Measurements from ENCODE around the gene FCN3.

FCN3 gene

DNA sequence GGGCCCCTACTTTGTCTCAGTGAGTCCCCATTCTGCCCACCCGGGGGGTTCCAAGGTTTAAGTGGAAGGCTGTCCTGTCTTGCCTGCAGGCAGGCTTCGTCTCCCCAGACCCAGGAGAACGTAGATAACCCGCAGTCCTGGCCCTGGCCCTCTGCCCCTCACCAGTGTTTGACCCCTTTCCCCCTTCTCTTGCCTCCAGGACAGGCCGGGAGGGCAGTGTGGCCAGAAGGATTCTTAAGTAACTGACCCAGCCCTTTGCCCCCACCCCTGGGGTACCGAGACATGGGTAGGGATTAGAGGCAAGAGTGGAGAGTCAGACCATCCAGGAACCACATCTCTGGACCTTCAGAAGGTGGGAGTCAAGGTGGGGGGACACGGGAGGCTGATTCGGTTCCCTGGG is 43.8 kb downstream of the FCN3 start:
- no peaks in the 10 kb centered on the region for H3F3A ChIP-seq (ENCODE audit: insufficient read depth)
- no peak overlapping the region for H2AFZ ChIP-seq (ENCODE audit: low read depth, low read length, severe bottlenecking)
- no peaks in the 10 kb centered on the region for H3K9me2 ChIP-seq (replicated peaks; ENCODE audit: insufficient read depth, low read length)
- H3K4me3 ChIP-seq (ENCODE audit: insufficient read depth, low read length, poor library complexity, severe bottlenecking), result no peak overlapping the region
- no peak overlapping the region for H3K9ac ChIP-seq (ENCODE audit: low read length)
- no peaks in the 10 kb centered on the region for H3K27me3 ChIP-seq (ENCODE audit: low read length)
- no peak overlapping the region for H3K4me2 ChIP-seq (ENCODE audit: low read depth, low read length, poor library complexity, severe bottlenecking)
- H3K27ac ChIP-seq (ENCODE audit: low read depth, low read length), result no peak overlapping the region
- H4K20me1 ChIP-seq (ENCODE audit: low read depth, low read length), result no peaks in the 10 kb centered on the region; the same call in 1 of the 2 replicates
- no peaks in the 10 kb centered on the region for H3K9me3 ChIP-seq (ENCODE audit: insufficient read depth, low read length)
- TF ChIP-seq, protein P1, sequence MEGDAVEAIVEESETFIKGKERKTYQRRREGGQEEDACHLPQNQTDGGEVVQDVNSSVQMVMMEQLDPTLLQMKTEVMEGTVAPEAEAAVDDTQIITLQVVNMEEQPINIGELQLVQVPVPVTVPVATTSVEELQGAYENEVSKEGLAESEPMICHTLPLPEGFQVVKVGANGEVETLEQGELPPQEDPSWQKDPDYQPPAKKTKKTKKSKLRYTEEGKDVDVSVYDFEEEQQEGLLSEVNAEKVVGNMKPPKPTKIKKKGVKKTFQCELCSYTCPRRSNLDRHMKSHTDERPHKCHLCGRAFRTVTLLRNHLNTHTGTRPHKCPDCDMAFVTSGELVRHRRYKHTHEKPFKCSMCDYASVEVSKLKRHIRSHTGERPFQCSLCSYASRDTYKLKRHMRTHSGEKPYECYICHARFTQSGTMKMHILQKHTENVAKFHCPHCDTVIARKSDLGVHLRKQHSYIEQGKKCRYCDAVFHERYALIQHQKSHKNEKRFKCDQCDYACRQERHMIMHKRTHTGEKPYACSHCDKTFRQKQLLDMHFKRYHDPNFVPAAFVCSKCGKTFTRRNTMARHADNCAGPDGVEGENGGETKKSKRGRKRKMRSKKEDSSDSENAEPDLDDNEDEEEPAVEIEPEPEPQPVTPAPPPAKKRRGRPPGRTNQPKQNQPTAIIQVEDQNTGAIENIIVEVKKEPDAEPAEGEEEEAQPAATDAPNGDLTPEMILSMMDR (IDR thresholded peaks at IDR 0.05; ENCODE audit: insufficient read depth, low read length, poor library complexity, severe bottlenecking), result no peak
- no peak for TF ChIP-seq EZH2phosphoT487 (conservative IDR thresholded peaks at IDR 0.05; ENCODE audit: low read length)
- H3K36me3 ChIP-seq (ENCODE audit: low read length), result peaks cover 8% of the 10 kb centered on the region; the same call in 1 of the 2 replicates
- peaks cover 47% of the 10 kb centered on the region for H3K79me2 ChIP-seq (ENCODE audit: insufficient read depth, low read length)

DNA sequence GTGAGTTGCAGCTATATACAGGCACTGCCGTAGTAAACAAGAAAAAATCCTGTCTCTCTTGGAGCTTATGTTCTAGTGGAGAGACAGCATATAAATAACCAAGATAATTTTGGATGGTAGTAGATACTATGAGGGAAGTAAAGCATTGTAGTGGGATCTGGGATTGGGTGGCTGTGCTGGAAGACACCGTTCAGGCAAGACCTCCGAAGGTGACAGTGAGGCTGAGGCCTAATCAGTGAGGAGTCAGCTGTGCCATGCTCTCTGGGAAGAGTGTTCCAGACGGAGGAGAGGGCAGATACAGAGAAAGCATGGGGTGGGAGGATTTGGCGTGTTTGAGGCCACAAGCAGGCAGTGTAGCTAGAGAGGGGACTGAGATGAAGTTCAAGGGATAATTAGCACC is 46.7 kb downstream of the FCN3 start:
- H4K20me1 ChIP-seq (ENCODE audit: low read depth, low read length), result no peaks in the 10 kb centered on the region; the same call in 1 of the 2 replicates
- no peak overlapping the region for H2AFZ ChIP-seq (ENCODE audit: low read depth, low read length, severe bottlenecking)
- H3K4me2 ChIP-seq (ENCODE audit: low read depth, low read length, poor library complexity, severe bottlenecking), result no peak overlapping the region
- H3K36me3 ChIP-seq (ENCODE audit: low read length), result peaks cover 8% of the 10 kb centered on the region; the same call in 1 of the 2 replicates
- TF ChIP-seq, protein P1 (IDR thresholded peaks at IDR 0.05; ENCODE audit: insufficient read depth, low read length, poor library complexity, severe bottlenecking), result no peak
- TF ChIP-seq EZH2phosphoT487 (conservative IDR thresholded peaks at IDR 0.05; ENCODE audit: low read length), result no peak
- no peaks in the 10 kb centered on the region for H3K9me2 ChIP-seq (replicated peaks; ENCODE audit: insufficient read depth, low read length)
- H3K27ac ChIP-seq (ENCODE audit: low read depth, low read length), result no peak overlapping the region
- no peaks in the 10 kb centered on the region for H3K27me3 ChIP-seq (ENCODE audit: low read length)
- H3F3A ChIP-seq (ENCODE audit: insufficient read depth), result no peaks in the 10 kb centered on the region
- peaks cover 75% of the 10 kb centered on the region for H3K79me2 ChIP-seq (ENCODE audit: insufficient read depth, low read length)
- H3K4me3 ChIP-seq (ENCODE audit: insufficient read depth, low read length, poor library complexity, severe bottlenecking), result no peak overlapping the region
- no peak overlapping the region for H3K9ac ChIP-seq (ENCODE audit: low read length)
- H3K9me3 ChIP-seq (ENCODE audit: insufficient read depth, low read length), result no peaks in the 10 kb centered on the region

DNA sequence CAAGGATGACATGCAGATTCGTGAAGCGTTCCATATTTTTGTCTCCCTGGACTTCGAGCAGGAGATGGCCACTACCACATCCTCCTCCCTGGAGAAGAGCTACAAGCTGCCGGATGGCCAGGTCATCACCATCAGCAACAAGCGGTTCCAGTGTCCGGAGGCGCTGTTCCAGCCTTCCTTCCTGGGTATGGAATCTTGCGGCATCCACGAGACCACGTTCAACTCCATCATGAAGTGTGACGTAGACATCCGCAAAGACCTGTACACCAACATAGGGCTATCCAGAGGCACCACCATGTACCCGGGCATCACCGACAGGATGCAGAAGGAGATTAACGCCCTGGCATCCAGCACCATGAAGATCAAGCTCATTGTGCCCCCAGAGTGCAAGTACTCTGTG is 49.3 kb downstream of the FCN3 start:
- H3K9me2 ChIP-seq (replicated peaks; ENCODE audit: insufficient read depth, low read length), result no peaks in the 10 kb centered on the region
- H4K20me1 ChIP-seq (ENCODE audit: low read depth, low read length), result no peaks in the 10 kb centered on the region; the same call in 1 of the 2 replicates
- H3K27ac ChIP-seq (ENCODE audit: low read depth, low read length), result no peak overlapping the region
- H3K27me3 ChIP-seq (ENCODE audit: low read length), result no peaks in the 10 kb centered on the region
- H3K79me2 ChIP-seq (ENCODE audit: insufficient read depth, low read length), result peaks cover 77% of the 10 kb centered on the region
- no peak overlapping the region for H3K4me3 ChIP-seq (ENCODE audit: insufficient read depth, low read length, poor library complexity, severe bottlenecking)
- H3K9ac ChIP-seq (ENCODE audit: low read length), result no peak overlapping the region
- peaks cover 8% of the 10 kb centered on the region; the same call in 1 of the 2 replicates for H3K36me3 ChIP-seq (ENCODE audit: low read length)
- H3F3A ChIP-seq (ENCODE audit: insufficient read depth), result no peaks in the 10 kb centered on the region
- no peak for TF ChIP-seq EZH2phosphoT487 (conservative IDR thresholded peaks at IDR 0.05; ENCODE audit: low read length)
- TF ChIP-seq, protein P1 (IDR thresholded peaks at IDR 0.05; ENCODE audit: insufficient read depth, low read length, poor library complexity, severe bottlenecking), result no peak
- H3K4me2 ChIP-seq (ENCODE audit: low read depth, low read length, poor library complexity, severe bottlenecking), result no peak overlapping the region
- H3K9me3 ChIP-seq (ENCODE audit: insufficient read depth, low read length), result no peaks in the 10 kb centered on the region
- no peak overlapping the region for H2AFZ ChIP-seq (ENCODE audit: low read depth, low read length, severe bottlenecking)

All from SU-DHL-6 (cell line).